Pulmonary artery endothelial cell (primary cell): Measurements from ENCODE around the gene EYA2. TPM values are rescaled to one million over a fixed set of nuclear protein-coding genes. Genes with fewer than 3 reads are reported as not detected.

Source experiments
- DNase-seq: peaks from one replicate; pipeline ENCODE4 v3.0.0-alpha.2; 2011; ENCODE audit warnings: low read depth, low spot score
- total RNA-seq: library from RNA; depleted of rRNA; stranded (reverse); fragments of >200 nt; gene quantifications from 2 replicates; pipeline ENCODE4 v1.2.3, GENCODE V29; 2014

EYA2 gene
- total RNA-seq, 1 donor from 2014 or later = not detected

- no peak for DNase-seq
Measured at GRCh38 chr20:46999801-47000465, 105.3 kb downstream of the EYA2 start.

DNA sequence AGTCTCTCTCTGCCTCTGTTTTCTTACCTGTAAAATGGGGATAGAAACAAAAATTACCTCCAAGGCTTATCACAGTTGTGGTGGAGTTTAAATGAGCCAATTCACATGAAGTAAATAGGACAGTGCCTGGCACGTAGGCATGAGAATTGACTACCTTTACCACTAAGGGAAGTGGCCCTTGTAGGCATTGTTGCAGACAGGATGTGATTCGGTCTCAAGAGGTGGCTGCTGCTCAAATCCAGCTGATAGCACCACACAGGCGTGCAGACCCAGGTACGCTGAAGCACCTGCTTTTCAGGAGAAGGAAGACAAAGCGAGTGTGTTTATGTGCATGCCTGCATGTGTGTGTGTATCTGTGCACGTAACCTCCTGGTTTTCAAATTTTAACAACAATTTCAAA is 108.6 kb downstream of the EYA2 start:
- DNase-seq = no peak

DNA sequence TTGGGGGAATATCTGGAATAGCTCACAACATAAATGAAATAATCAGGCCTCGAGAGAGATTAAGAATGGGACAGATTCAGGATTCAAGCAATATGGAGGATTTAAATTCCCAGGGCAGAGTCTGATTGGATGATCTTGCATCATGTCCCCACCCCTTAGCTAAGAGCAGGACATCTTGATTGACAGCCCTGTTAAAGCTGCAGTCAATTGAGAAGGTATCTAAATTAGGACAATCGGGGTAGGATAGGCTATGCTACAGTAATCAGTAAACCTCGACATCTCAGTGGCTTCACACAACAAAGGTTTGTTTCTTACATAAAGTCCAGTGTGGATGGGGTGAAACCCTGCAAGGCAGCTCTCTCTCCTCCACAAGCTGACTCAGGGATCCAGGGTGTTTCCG is 109.5 kb downstream of the EYA2 start:
- DNase-seq = no peak

DNA sequence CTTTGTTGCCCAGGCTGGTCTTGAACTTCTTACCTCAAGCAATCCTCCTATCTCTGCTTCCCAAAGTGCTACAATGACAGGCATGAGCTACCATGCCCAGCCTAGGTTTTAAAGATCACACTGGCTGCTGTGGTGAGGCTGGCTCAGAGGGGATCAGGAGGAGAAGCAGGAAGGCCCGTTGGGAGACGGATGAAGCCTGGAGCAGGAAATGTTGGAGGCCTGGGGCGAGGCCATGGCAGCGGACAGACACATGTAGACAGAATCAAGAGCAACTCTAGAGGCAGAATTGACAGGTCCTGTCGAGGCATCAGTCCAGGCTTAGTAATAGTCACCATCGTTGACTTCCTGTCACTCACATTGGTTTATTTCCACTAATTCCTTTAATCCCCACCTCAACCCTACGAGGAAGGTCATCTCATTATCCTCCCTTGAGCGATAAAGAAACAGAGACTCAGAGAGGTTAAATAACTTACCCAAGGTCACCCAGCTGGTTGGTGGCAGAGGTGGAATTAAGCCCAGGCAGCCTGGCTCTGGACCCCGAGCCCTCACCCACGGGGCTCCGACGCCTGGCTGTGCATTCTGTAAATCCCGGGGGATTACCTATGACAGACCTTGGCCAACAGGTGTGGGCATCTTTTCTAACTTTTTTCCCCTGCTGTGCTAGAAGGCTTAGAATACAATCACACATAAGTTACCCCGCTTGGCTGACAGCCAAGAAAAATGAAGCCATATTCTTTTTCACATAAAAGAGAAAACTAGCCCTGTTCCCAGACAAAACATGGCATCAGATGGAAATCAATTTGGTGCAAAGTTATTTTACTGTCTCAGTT is 113.4 kb downstream of the EYA2 start:
- no peak for DNase-seq

DNA sequence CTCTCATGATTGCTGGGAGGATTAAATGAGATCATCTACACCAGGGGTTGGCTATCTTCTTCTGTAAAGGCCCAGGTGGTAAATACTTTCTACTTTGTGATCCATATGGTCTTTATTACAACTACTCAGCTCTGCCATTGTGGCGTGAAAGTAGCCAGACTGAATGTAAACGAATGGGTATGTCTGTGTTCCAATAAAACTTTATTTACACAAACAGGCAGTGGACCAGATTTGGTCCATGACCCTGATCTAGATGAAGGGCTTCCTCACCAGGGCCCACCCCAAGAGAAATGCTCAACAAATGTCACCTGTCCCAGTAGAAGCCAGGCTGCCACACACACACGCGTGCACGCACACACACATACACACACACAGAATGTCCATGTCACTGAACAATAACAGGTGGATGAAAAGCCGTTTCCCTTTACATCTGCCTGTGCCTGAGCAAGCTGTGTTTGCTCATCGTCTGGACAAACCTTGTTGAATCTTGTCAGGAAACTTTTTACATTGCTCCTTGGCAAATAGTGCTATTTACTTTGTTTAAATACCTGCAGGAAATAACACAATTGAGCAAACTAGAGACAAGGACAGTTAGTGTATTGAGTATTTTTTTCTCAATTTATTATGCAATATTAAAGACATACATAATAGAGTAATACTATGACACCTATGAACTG is 114.3 kb downstream of the EYA2 start:
- DNase-seq = no peak

- DNase-seq = no peak
Measured at GRCh38 chr20:47009784-47010183, 115.1 kb downstream of the EYA2 start.

DNA sequence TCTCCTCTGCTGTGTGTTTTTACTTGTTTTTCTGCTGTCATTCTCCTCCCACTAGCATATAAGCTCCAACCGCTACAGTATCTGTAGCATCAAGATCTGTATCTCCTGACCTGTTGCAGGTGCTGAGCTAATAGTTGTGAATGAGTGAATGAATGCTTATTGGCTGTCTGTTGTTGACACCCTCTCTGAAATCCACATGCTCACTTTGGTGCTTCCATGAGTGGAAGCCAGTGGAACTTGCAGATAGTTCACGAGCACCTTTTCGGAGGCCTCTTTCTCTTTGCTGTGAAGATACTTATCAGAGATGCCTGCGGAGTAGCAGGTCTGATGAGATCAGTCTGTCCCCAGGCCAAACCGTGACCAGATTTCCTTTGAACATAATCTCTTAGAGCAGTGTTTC is 117.3 kb downstream of the EYA2 start:
- no peak for DNase-seq

DNA sequence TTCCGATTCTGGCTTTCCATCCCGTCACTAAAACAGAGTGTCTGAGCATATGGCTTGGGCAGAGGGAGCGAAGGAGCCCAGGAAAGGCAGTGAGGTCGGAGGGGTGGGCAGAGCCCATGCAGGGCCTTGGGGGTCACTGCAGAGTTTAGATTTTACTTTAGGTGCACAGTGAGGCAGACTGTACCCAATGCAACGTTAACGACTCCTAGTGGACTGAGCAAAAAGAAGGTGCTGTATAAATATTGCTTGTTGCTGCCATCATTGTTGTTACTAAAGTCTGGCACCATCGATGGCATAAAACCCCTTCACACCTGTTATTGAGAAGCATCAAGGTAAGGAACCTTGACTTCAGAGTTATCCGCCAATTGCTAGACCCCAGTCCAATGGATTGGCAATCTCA is 119.0 kb downstream of the EYA2 start:
- no peak for DNase-seq

GRCh38 chr20:47016068-47016664 is 121.5 kb downstream of the EYA2 start:
- DNase-seq = no peak

DNA sequence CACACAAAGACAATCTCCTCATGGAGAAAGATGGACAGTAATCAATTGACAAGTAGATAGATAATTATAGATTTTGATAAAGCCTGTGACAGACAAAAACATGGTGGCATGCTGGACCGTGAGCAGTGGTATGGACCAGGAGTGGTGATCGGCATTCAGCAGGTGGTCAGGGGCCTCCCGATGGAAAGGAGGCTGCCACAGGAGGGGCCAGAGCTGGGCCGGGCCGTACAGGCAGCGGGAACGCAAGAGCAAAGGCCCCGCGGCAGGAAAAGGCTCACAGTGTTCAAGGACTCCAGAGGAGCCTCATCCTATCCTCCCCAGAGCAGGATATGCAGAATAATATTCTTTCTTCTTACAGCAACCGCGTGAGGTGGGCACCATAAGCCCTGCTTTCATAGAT is 123.7 kb downstream of the EYA2 start:
- DNase-seq = no peak

DNA sequence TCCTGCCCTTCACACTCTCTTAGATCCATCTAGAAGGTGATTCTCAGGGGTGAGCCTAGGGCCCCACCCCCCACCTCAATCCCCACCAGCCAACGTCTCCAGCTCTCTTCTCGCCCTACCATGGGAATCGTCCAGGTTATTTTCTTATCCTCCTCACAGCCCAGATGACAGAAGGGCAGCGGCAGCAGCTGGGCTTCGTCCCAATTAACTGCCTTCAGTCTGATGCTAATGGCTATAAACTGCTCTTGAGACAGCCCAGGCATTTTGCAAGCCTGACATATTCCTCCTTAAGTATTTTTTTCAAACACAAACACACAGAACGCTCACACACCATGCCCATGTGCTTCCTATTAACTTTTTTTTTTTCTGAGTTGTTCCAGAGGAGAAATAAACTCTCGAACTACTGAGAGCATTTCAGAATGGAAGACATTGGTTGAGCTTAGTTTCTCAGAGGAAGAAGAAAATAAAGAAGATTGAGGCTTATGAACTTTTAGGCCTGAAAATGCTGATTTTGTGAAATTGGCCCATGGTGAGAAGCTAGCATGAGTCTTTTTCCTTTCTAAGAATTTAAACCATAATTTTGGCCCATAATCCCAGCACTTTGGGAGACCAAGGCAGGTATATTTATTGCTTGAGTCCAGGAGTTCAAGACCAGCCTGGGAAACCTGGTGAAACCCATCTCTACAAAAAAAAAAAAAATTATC is 124.6 kb downstream of the EYA2 start:
- no peak for DNase-seq

GRCh38 chr20:47020231-47020630 is 125.6 kb downstream of the EYA2 start:
- no peak for DNase-seq

- no peak for DNase-seq
Measured at GRCh38 chr20:47021850-47022249, 127.2 kb downstream of the EYA2 start.

DNA sequence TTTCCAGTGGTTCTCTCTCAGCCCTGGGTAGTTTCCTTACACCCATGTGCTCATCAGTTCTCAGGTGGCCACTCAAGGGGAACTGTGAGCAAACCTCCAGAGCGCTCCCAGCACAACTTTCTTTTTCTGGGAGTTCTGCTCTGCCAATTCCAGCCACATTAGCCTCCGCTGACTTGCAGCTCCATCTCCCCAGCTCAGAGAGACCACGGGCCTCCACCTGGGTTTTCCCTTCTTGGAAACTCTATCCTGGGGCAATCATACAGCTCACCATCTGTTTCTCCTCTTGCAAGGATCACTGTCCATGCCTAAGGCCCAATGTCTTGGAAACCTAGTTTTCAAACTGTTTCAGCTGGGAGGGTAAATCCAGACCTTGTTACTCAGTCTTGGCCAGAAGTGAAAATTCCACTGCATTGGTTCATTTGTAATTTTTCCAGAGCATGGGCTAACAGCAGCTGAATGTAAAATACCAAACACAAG is 129.9 kb downstream of the EYA2 start:
- DNase-seq = no peak

DNA sequence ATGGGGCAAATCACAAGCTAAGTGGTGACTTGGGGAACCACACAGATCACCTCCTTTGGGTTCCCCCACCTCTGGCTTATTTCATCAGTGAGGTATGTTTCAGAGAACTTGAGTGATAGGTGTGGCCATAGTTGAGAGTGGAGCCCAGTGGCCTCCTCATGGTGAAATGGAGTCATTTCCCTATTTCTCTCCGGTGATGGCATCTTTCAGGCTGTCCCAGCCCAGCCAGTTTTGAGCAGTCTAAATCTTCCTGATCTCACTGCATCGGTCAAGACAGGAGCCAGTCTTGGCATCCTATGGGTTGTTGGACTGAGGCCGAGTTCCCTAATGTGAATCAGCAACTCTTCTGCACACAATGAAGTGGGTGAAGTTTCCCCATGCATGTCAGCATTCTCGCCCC is 132.4 kb downstream of the EYA2 start:
- no peak for DNase-seq

- DNase-seq = no peak
Measured at GRCh38 chr20:47027456-47027855, 132.8 kb downstream of the EYA2 start.

DNA sequence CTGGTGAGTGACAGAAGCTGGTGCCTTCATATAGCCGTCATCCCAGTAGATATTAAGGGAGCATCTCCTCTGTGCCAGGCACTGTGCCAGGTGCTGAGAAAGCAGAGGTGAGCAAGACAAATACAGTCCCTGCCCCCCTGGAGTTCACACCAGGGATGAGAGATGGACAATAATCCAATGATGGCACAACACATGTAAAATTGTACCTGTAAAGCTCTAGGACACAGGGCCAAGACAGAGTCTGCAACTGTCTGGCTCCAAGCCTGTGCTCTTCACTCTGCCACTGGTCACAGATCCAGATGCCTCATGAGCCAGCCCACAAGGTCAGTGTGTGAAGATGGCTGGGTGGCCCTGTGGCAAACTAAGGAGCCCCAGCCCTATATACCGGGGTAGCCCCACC is 133.8 kb downstream of the EYA2 start:
- no peak for DNase-seq

GRCh38 chr20:47029845-47030244 is 135.2 kb downstream of the EYA2 start:
- no peak for DNase-seq

- no peak for DNase-seq
Measured at GRCh38 chr20:47030271-47030810, 135.7 kb downstream of the EYA2 start.

DNA sequence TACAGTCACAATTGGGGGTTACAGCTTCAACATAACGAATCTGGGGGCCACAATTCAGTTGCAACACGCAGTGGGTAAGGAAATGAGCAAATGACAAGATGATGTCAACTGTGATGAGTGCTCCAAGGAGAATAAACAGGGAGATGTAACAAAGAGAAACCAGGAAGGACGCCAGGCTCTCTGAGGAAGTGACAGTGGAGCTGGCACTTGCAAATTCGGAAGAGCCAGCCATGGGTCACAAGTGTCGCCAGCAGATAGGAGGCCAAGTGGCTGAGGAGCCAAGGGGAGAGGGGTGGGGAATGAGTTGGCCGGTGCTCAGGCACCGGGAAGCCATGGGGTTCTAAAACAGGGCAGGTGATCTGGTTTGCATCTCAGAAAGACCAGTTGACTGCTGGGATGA is 136.4 kb downstream of the EYA2 start:
- no peak for DNase-seq

- no peak for DNase-seq
Measured at GRCh38 chr20:47031821-47032220, 137.2 kb downstream of the EYA2 start.
